Cardiac muscle cell (in vitro differentiated cells and primary cell): ENCODE measurements around the gene CMTM8. TPM values are rescaled to one million over a fixed set of nuclear protein-coding genes. Genes with fewer than 3 reads are reported as not detected.

Experiments
- DNase-seq, 2 donors: peaks; one replicate each; pipeline versions ENCODE4 v3.0.0 to v3.0.0-alpha.2; 2010 to 2017; ENCODE audit warnings: low read depth in 1 of 2, low spot score in 1 of 2
- H3K27ac ChIP-seq: fragments of 200-600 bp; sonication (generic); 2 replicates; pipeline ENCODE4 v1.5.1; 2016
- H3K27me3 ChIP-seq: fragments of 200-600 bp; sonication (generic); 2 replicates; pipeline ENCODE4 v1.6.0; 2016; ENCODE audit warnings: control low read depth
- H3K36me3 ChIP-seq: fragments of 200-600 bp; sonication (generic); 2 replicates; pipeline ENCODE4 v1.5.1; 2016; ENCODE audit warnings: control low read depth
- H3K4me1 ChIP-seq: fragments of 200-600 bp; sonication (generic); 2 replicates; pipeline ENCODE4 v1.8.1; 2017; ENCODE audit warnings: low read depth, mild to moderate bottlenecking, mixed run types
- H3K4me3 ChIP-seq: fragments of 200-600 bp; sonication (generic); 2 replicates; pipeline ENCODE4 v1.5.1; 2016; ENCODE audit warnings: mild to moderate bottlenecking
- H3K9me3 ChIP-seq: fragments of 200-600 bp; sonication (generic); 2 replicates; pipeline ENCODE4 v1.5.1; 2017; ENCODE audit warnings: low read depth, mild to moderate bottlenecking, control low read depth
- polyA plus RNA-seq: library from polyadenylated mRNA; unstranded; fragments of >200 nt; fragmentation: Nextera tagmentation; extraction: Ambion mirVana; gene quantifications from 2 replicates; pipeline ENCODE4 v1.2.1, GENCODE V29; 2016
- total RNA-seq: library from RNA; depleted of rRNA; stranded (reverse); fragments of >200 nt; gene quantifications from 2 replicates; pipeline ENCODE4 v1.2.3, GENCODE V29; 2016
- TF ChIP-seq, protein P1 (sequence below): IDR thresholded peaks from 2 replicates; pipeline ENCODE4 v1.5.1; 2012; ENCODE audit warnings: low read depth, mild to moderate bottlenecking, low read length

Gene CMTM8
- total and polyA plus RNA-seq, 2 experiments from 2014 or later = 6.9 to 12.5 TPM

DNA sequence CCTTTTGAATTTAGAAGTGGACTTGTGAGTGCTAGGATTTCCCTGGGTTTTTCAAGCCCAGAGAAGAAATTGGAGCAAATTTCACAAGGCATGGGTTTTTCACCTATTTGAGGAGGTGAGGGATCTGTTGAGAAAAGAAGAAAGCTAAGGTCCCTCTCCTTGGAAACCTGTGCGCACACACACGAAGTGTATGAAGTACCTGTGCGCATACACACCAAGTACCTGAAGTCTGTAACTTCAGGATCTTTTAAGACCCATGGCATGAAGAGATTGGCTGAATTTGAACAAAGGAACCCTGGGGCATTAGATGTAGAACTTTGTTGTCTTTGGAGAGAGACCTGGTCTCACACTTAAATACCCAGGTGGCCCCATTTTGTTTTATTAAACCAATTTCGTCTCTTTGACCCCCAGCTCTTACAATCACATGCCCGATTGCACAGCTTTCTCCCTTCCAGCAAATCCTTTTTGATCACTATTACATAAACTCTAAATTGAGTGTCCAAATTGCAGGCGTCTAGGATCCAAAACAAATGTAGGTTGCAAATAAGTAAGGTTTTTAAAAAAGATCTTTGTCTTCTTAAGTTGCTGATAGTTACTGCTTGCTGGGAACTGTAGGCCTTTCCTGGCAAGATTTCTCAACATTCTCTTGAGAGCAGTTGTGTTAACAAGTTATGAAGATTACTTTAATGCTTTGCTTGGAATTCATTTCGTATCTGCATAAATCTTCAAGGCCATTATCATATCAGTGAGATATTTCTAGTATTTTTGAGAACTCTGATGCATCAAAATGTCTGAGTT, 64.3 kb downstream of the CMTM8 start:
- no peaks in the 10 kb centered on the region for H3K4me1 ChIP-seq
- TF ChIP-seq, protein P1, sequence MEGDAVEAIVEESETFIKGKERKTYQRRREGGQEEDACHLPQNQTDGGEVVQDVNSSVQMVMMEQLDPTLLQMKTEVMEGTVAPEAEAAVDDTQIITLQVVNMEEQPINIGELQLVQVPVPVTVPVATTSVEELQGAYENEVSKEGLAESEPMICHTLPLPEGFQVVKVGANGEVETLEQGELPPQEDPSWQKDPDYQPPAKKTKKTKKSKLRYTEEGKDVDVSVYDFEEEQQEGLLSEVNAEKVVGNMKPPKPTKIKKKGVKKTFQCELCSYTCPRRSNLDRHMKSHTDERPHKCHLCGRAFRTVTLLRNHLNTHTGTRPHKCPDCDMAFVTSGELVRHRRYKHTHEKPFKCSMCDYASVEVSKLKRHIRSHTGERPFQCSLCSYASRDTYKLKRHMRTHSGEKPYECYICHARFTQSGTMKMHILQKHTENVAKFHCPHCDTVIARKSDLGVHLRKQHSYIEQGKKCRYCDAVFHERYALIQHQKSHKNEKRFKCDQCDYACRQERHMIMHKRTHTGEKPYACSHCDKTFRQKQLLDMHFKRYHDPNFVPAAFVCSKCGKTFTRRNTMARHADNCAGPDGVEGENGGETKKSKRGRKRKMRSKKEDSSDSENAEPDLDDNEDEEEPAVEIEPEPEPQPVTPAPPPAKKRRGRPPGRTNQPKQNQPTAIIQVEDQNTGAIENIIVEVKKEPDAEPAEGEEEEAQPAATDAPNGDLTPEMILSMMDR = no peak
- H3K4me3 ChIP-seq = no peak overlapping the region
- no peaks in the 10 kb centered on the region for H3K27me3 ChIP-seq
- H3K9me3 ChIP-seq = no peaks in the 10 kb centered on the region
- DNase-seq = peak in 1 of 2 donors; percentile 70
- no peak overlapping the region for H3K27ac ChIP-seq
- no peaks in the 10 kb centered on the region for H3K36me3 ChIP-seq

- no peaks in the 10 kb centered on the region for H3K9me3 ChIP-seq
- DNase-seq = peak in 1 of 2 donors; percentile 36
- no peak overlapping the region for H3K4me3 ChIP-seq
- TF ChIP-seq, protein P1 = no peak
- H3K27ac ChIP-seq = no peak overlapping the region
- no peaks in the 10 kb centered on the region for H3K4me1 ChIP-seq
- no peaks in the 10 kb centered on the region for H3K36me3 ChIP-seq
- no peaks in the 10 kb centered on the region for H3K27me3 ChIP-seq
These were observed 64.9 kb downstream of the CMTM8 start for GRCh38 chr3:32303399-32303747.

DNA sequence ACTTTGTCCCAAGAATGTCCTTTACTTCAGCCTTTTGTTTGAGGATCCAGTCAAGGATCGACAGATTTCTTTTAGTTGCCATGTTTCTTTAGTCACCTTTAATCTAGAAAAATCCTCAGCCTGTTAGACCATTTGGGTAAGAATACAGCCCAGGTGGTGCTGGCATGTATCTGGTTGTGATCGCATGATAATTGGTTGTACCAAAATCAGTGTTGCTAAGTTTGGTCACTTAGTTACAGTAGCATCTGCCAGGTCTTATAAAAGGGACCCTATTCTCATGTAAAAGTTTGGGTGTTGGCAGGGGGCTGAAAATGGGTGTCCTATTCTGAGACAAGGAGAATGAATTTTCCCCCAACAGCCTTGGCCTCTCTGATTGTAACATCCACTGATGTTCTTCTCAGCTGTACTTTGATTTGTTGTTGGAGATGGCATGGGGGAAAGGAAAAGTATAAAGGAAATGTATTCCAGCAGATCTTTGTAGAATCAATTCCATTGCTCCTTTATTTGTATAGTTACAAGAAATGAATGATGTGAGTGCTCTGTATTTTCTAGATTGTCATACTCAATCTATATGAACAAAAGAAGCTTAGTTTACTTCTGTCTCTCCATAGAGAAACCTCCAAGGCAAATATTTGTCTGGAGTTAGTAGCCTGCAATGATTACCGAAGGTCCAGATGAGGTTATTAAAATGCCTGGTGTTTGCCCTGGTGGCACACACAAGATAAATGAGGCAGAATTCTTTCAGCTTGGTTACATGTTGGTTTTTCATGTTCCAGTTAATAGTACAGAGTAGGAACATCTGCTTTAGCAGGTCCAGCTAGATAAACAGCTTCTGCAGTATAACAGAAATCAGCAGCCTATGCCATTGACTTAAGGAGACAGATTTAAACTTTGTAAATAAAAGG, 65.7 kb downstream of the CMTM8 start:
- TF ChIP-seq, protein P1 = no peak
- DNase-seq = no peak
- no peaks in the 10 kb centered on the region for H3K4me1 ChIP-seq
- no peaks in the 10 kb centered on the region for H3K36me3 ChIP-seq
- H3K27ac ChIP-seq = no peak overlapping the region
- H3K27me3 ChIP-seq = no peaks in the 10 kb centered on the region
- no peaks in the 10 kb centered on the region for H3K9me3 ChIP-seq
- no peak overlapping the region for H3K4me3 ChIP-seq

GRCh38 chr3:32305361-32305876, 66.9 kb downstream of the CMTM8 start:
- H3K4me3 ChIP-seq = no peak overlapping the region
- H3K9me3 ChIP-seq = no peaks in the 10 kb centered on the region
- H3K27ac ChIP-seq = no peak overlapping the region
- H3K36me3 ChIP-seq = no peaks in the 10 kb centered on the region
- peak in 1 of 2 donors; percentile 26 for DNase-seq
- H3K27me3 ChIP-seq = no peaks in the 10 kb centered on the region
- TF ChIP-seq, protein P1 = no peak
- H3K4me1 ChIP-seq = no peaks in the 10 kb centered on the region

- Histone ChIP-seq H3K9me3 (no peaks in the 10 kb centered on the region), H3K4me3 (no peak overlapping the region)
- TF ChIP-seq, protein P1 = no peak
These were observed 67.6 kb downstream of the CMTM8 start for GRCh38 chr3:32306072-32306471.

More at GRCh38 chr3:32306072-32306471, 67.6 kb downstream of the CMTM8 start:
- DNase-seq = no peak
- Histone ChIP-seq H3K27ac (no peak overlapping the region), H3K4me1 (no peaks in the 10 kb centered on the region), H3K27me3 (no peaks in the 10 kb centered on the region), H3K36me3 (no peaks in the 10 kb centered on the region)
